Glomerular endothelial cell (primary cell): ENCODE results near the gene GDA. TPM values are rescaled to one million over a fixed set of nuclear protein-coding genes. Genes with fewer than 3 reads are reported as not detected.

Experiments
- DNase-seq: peaks from one replicate; pipeline ENCODE4 v3.0.0-alpha.2; 2011; ENCODE audit warnings: low read depth, low spot score; ENCODE audit errors: extremely low read depth
- total RNA-seq: library from RNA; depleted of rRNA; stranded (reverse); fragments of >200 nt; gene quantifications from 2 replicates; pipeline ENCODE4 v1.2.3, GENCODE V29; 2015

The GDA gene
- total RNA-seq, 1 donor from 2014 or later = not detected

GRCh38 chr9:72150127-72150526 lies 887 bp downstream of the GDA start:
- DNase-seq = no peak

- DNase-seq = no peak
Observed at GRCh38 chr9:72150661-72151060, 1.4 kb downstream of the GDA start.

- no peak for DNase-seq
Observed at GRCh38 chr9:72151104-72151503, 1.9 kb downstream of the GDA start.

GRCh38 chr9:72154468-72155285 lies 5.4 kb downstream of the GDA start:
- no peak for DNase-seq

- no peak for DNase-seq
Observed at GRCh38 chr9:72155301-72155700, 6.1 kb downstream of the GDA start.

- DNase-seq = no peak
Observed at GRCh38 chr9:72156586-72156985, 7.3 kb downstream of the GDA start.

GRCh38 chr9:72158680-72159079 lies 9.4 kb downstream of the GDA start:
- DNase-seq = no peak

- no peak for DNase-seq
Observed at GRCh38 chr9:72160446-72161123, 11.3 kb downstream of the GDA start.

- DNase-seq = no peak
Observed at GRCh38 chr9:72165326-72165725, 16.1 kb downstream of the GDA start.

GRCh38 chr9:72165821-72166547 lies 16.7 kb downstream of the GDA start:
- no peak for DNase-seq

- DNase-seq = no peak
Observed at GRCh38 chr9:72168075-72168474, 18.8 kb downstream of the GDA start.

GRCh38 chr9:72169178-72169577 lies 19.9 kb downstream of the GDA start:
- DNase-seq = no peak

GRCh38 chr9:72173080-72173479 lies 23.8 kb downstream of the GDA start:
- DNase-seq = no peak

- DNase-seq = no peak
Observed at GRCh38 chr9:72185561-72185960, 36.3 kb downstream of the GDA start.

GRCh38 chr9:72187121-72187695 lies 38.0 kb downstream of the GDA start:
- DNase-seq = no peak

GRCh38 chr9:72188232-72188631 lies 39.0 kb downstream of the GDA start:
- no peak for DNase-seq

- DNase-seq = no peak
Observed at GRCh38 chr9:72193478-72193881, 44.2 kb downstream of the GDA start.

- DNase-seq = no peak
Observed at GRCh38 chr9:72199238-72199637, 50.0 kb downstream of the GDA start.

GRCh38 chr9:72200452-72200851 lies 51.2 kb downstream of the GDA start:
- DNase-seq = no peak

GRCh38 chr9:72202009-72202408 lies 52.8 kb downstream of the GDA start:
- DNase-seq = no peak

- no peak for DNase-seq
Observed at GRCh38 chr9:72203205-72203803, 54.1 kb downstream of the GDA start.
